Activated CD8-positive, alpha-beta memory T cell treated with anti-CD3 and anti-CD28 coated beads for 48 hours (primary cell): ENCODE results near the gene SRSF2.
A peak's percentile ranks its signal among the peaks of the same experiment; 100 is the strongest.
"Not testable (repeated sequence)": the region's sequence is repeated elsewhere in the genome, so short reads cannot be mapped to it uniquely, and the experiment has no call there.

Experiments
- DNase-seq, 3 experiments: peaks; one replicate each; pipeline ENCODE4 v3.0.0-alpha.2; 2020; ENCODE audit warnings: low read depth in 2 of 3, low spot score in 2 of 3

SRSF2 gene

GRCh38 chr17:76737082-76737675 is at the start of gene SRSF2:
Gene SRSF2, minus strand, starts transcription at chr17:76737331. Its CDS starts 171 bp downstream, at chr17:76737160.
- peak; percentile 95 to 100 (median 97) for DNase-seq

GRCh38 chr17:76784926-76785325 is 47.8 kb upstream of the SRSF2 start:
- DNase-seq, result no peak

GRCh38 chr17:76783146-76783545 is 46.0 kb upstream of the SRSF2 start:
- DNase-seq, result no peak

GRCh38 chr17:76781056-76781982 is 44.2 kb upstream of the SRSF2 start:
- no peak for DNase-seq

GRCh38 chr17:76775021-76775600 is 38.0 kb upstream of the SRSF2 start:
- no peak for DNase-seq

- DNase-seq, result peak in 2 of 3 experiments; percentile 9 to 24
Observed at GRCh38 chr17:76772842-76773525, 35.9 kb upstream of the SRSF2 start.

GRCh38 chr17:76758570-76758969 is 21.4 kb upstream of the SRSF2 start:
- DNase-seq, result no peak

GRCh38 chr17:76757256-76757655 is 20.1 kb upstream of the SRSF2 start:
- no peak for DNase-seq

- DNase-seq, result no peak
Observed at GRCh38 chr17:76755285-76755684, 18.2 kb upstream of the SRSF2 start.

GRCh38 chr17:76753061-76753961 is 16.2 kb upstream of the SRSF2 start:
- no peak for DNase-seq

- DNase-seq, result no peak
Observed at GRCh38 chr17:76752006-76752405, 14.9 kb upstream of the SRSF2 start.

GRCh38 chr17:76751416-76751993 is 14.4 kb upstream of the SRSF2 start:
- DNase-seq, result no peak

- no peak for DNase-seq
Observed at GRCh38 chr17:76748657-76749056, 11.5 kb upstream of the SRSF2 start.

- DNase-seq, result no peak
Observed at GRCh38 chr17:76747716-76748363, 10.7 kb upstream of the SRSF2 start.

GRCh38 chr17:76745785-76746184 is 8.7 kb upstream of the SRSF2 start:
- DNase-seq, result not testable (repeated sequence)

GRCh38 chr17:76744747-76745146 is 7.6 kb upstream of the SRSF2 start:
- DNase-seq, result no peak

GRCh38 chr17:76742958-76743357 is 5.8 kb upstream of the SRSF2 start:
- no peak for DNase-seq

- no peak for DNase-seq
Observed at GRCh38 chr17:76740329-76741118, 3.4 kb upstream of the SRSF2 start.
